GM18505 (cell line): ENCODE measurements around the gene SF3A1.

ENCODE experiments used
- ATAC-seq: cut with Tn5 transposase; IDR thresholded peaks from one replicate; pipeline ENCODE4 v1.9.1; 2021; ENCODE audit not compliant: unreplicated experiment
- POLR2A ChIP-seq: IDR thresholded peaks from 4 replicates; pipeline ENCODE4 v1.6.1; 2011; ENCODE audit warnings: borderline replicate concordance; ENCODE audit not compliant: insufficient read depth, insufficient read length; ENCODE audit errors: extremely low read depth

SF3A1 gene

DNA sequence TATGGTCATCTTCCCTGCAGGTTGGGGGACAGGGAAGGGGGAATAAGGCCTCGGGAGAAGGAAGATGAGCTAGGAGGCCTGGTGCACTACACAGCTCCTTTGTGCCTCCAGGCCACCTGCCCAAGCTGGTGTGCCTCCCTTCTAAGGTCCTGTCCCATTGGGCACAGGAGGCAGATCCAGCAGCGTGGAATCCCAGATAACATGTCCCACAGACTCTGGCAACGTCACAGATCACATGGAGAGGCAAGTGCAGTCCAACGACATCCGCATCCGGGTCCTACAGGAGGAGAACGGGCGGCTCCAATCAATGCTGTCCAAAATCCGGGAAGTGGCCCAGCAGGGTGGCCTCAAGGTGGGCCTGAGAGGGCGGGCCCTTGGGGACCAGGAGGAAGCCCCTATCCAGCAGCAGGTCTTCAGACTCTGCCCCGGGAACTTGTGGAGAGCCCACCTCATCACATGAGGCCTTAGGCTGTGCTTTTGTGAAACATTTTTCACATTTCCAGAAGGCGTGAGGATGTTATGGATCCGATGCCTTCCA lies 18.7 kb upstream of the SF3A1 start:
- TF ChIP-seq POLR2A, result no peak
- ATAC-seq, result no peak

DNA sequence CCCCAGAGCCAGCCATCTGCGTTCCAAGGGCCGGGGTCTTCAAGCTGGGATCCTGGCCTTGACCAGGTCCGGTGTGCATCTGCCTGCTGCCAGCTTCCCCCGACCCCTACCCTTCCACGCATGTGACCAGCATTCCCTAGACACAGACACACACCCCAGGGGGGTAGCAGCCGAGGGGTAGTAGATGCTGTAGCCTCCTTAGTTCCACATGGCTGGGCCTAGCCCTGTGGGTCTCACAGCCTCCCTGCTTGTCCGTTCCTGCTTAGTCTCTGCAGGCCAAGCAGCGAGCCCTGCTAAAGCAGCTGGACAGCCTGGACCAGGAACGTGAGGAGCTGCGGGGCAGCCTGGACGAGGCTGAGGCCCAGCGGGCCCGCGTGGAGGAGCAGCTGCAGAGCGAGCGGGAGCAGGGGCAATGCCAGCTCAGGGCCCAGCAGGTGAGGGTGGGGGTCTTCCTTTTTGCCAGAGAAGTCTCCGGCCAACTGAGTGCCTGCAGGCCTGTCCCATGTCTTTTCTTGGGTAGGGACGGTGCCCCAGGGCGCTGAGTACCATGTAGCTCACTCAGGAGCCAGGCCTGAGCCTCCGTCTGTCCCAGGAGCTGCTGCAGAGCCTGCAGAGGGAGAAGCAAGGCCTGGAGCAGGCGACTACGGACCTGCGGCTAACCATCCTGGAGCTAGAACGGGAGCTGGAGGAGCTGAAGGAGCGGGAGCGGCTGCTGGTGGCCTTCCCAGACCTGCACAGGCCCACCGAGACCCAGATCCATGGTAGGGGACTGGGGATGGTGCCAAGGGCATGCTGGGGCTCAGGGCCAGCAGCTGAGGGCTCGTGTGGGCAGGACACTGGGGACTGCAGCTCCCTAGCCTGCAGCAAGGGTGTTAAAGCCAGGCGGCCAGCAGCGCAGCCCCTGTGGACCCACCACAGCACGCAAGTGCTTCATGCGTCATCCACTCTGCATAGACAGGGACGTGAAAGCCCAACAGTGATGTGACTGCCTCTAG lies 16.9 kb upstream of the SF3A1 start:
- TF ChIP-seq POLR2A, result no peak
- no peak for ATAC-seq

DNA sequence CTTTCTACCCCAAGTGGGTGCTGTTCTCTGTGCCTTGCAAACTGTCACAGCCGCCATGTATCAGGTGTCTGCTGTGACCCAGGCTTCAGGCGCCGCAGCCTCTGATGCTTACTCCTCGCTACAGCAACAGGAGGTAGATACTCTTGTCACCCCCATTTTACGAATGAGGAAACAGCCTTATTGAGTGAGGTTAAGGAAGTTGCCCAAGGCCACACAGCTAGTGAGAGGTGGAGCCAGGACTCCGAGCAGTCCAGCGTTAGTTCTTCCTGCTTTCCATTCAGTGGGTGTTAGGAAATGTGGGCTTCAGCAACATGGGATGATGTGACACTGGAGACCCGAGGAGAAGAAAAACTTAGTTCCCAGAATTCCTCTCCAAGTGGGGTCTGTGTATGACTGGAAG lies 16.2 kb upstream of the SF3A1 start:
- ATAC-seq, result no peak
- TF ChIP-seq POLR2A, result no peak

DNA sequence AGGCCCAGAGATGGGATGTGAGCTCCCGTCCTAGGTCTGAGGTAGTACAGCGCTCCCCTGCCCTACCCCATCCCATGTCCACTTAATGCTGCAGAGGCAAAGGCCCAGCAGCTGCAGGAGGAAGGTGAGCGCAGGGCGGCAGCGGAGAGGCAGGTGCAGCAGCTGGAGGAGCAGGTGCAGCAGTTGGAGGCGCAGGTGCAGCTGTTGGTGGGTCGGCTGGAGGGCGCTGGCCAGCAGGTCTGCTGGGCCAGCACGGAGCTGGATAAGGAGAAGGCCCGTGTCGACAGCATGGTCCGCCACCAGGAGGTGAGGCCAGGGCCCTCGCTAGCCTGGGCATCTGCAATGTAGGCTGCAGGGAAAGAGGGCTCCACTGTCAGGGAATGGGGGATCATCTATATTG lies 15.3 kb upstream of the SF3A1 start:
- ATAC-seq, result no peak
- no peak for TF ChIP-seq POLR2A

DNA sequence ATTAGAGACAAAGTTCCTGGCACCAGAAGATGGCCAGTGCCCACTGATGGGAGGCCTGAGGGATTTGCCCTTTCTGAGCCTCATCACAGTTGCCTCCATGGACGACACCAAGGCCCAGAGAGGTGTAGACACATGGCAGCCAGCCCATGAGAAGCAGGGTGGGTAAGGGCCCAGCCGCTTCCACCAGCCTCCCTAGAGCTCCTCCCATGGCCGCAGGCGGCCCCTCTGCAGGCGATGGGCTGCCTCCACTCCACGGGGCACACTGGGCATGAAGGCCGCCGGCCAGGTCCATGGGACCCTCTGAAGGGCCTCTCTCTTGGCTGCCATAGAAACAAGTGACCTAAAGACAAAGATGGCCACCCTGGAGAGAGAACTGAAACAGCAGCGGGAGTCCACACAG lies 14.6 kb upstream of the SF3A1 start:
- no peak for ATAC-seq
- TF ChIP-seq POLR2A, result no peak

DNA sequence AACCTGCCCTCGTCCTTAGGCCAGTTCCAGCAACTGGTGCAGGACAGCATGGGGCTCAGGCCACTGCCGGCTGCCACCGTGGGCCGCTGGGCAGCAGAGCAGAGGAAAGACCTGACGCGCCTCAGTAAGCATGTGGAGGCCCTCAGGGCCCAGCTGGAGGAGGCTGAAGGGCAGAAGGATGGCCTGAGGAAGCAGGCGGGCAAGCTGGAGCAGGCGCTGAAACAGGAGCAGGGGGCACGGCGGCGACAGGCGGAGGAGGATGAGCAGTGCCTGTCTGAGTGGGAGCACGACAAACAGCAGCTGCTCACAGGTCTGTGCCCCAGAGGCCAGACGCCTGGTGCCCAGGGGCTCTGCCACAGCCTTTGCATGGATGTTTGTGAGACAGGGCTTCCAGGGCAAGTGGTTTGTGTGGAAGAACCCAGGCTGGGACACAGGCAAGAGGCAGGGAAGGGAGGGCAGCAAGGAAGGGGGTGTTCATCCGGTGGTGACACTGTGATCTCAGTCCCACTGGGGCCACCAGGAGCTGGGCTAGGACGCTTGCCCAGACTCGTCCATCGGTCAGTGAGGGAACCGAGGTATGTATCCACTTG lies 14.0 kb upstream of the SF3A1 start:
- TF ChIP-seq POLR2A, result no peak

DNA sequence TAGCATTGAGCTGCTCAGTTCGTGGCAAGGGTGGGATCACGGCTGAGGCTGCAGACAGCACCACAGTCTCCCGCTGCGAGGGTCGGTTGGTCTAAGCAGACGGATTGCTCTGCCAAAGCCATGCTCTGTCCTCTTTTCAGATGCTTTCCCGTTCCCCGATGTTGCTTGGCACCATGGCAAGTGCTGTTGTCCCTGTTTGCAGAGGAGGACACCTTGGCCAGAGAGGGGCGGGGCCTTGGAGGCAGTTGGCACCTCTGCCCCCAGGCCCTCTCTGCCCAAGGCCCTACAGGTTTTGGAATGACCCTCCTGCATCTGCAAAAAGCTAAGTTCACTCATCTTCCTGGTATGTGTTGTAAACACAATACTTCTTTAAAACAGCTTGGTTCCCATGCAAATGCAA lies 11.7 kb upstream of the SF3A1 start:
- no peak for TF ChIP-seq POLR2A
- no peak for ATAC-seq

More for the DNA sequence above, 14.0 kb upstream of the SF3A1 start:
- ATAC-seq, result no peak

DNA sequence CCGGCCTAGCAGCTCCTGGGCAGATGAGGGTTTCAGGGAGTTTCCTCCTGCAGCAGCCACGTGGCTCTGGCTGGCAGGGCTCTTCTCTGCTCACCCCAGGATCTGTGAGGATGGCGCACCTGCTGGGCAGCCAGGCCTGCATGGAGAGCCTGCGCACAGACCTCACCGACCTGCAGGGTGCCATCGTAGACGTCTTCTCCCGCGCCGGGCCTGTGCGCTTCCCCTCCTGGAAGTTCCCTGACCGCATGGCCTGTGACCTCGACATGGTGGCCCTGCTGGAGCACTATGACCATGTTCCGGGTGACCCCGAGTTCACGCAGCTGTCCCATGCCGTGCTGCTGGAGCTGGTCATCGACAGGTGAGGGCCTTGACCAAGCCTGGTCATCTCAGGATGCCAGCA lies 9.2 kb upstream of the SF3A1 start:
- ATAC-seq, result no peak
- TF ChIP-seq POLR2A, result no peak

DNA sequence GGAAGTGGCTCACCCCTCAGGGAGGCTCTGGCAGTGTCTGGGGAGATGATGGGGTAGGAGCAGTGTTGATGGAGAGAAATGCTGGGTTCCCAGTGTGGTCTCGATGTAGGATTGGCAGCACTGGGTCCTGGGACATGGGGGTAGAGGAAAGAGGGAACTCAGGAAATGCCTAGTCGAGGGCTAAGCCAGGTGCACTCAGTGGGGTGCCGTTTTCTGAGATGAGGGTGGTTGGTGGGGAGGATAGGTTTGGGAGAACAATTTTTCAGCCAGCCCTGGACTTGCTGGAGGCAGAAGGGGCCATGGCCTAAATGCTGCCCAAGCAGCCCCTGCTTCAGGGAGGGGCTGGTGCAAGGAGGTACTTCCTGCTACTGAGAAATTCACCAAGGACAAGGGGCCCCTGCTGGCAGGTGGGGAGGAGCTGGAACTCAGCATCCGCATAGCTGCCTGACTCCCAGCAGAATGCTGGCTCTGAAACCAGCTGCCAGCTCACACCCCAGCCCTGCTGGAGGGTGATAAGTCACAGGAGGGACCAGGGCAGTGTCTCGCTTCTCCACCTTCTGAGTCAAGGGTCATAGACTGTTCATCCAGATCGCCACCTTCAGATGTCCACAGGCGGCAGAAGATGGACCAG lies 6.1 kb upstream of the SF3A1 start:
- no peak for TF ChIP-seq POLR2A
- ATAC-seq, result no peak

DNA sequence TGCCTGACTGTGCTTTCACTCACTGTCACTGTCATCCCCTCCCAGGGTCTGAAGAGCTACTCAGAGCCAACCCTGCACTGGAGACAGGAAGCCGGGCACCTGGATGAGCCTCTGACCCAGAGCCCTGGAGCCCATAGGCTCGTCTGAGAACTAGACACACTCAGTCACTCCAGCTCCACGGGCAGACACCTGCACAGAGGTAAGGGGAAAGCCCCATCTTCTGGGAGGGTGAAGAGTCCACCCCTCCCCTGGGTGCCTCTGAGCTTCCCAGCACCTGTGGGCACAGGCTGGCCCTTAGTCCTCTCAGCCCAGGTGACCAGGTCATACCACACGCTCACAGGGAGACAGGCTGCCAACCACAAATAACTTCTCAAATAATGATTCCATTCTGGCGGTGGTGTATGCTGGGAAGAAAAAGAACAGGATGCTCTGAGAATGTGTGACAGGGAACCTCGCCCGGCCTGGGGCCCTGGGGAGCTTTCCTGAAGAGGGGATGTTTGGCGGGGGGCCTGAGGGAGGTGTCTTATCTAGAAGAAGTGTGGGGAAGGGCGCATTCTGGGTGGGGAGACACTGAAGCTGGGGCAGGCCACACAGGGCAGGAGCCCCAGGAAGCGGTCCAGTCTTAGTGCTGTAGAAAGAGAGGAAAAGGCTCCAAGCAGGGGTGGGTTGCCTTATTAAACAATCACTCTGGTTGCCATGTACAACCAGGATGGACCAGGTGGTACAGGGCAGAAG lies 5.4 kb upstream of the SF3A1 start:
- ATAC-seq, result no peak
- TF ChIP-seq POLR2A, result no peak

DNA sequence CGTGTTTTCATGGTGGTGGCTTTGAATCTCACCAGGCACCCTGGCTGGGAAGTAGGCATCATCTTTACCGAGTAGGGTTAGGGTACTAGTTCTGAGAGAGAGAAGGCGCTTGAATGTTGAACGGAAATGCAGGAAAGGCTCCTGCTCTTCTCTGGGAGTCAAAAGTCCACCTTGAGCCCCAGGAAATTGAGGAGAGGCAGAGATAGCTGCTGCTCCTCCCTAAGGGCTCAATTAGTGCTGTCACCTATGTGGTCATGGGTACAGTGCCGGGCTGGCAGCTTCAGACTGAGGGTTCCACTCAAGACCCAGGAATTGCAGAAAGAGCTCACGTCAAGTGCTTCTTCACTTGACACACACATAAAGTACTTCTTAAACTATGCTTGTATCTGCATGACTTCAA lies 1.8 kb upstream of the SF3A1 start:
- ATAC-seq, result no peak
- no peak for TF ChIP-seq POLR2A

DNA sequence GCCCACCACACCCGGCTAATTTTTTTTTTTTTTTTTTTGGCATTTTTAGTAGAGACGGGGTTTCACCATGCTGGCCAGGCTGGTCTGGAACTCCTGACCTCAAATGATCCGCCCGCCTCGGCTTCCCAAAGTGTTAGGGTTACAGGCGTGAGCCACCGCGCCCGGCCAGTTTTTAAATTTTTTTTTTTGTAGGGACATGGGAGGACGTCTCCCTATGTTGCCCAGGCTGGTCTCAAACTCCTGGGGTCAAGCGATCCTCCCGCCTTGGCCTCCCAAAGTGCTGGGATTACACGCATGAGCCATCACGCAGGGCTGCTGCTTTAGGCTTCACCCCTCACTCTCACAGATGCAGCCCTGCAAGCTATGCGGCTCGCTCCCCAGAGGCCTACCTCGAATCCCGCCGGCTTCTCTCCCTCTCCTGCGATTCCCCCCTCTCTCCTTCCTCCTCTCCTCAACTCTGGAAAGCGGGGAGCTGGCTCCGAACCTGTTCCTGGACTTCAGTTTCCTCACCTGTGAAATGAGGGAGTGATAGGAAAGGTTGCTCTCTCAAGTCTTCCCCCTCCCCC lies 1.0 kb upstream of the SF3A1 start:
- ATAC-seq, result no peak
- TF ChIP-seq POLR2A, result no peak

DNA sequence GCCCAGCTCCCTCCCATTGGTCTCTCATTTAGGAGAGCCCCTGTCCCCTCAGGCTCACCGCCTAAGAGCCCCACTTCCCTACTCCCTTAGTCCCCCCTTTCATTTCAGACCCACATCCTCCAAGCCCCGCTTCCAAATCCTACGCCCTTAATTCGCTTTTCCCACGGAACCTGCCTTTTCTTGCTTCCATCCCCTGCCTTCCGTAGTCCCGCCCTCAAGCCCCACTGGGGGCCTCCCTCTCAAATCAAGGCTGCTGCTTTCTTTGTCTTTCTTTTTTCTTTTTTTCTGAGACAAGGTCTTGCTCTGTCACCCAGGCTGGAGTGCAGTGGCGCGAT lies 509 bp upstream of the SF3A1 start:
- TF ChIP-seq POLR2A, result no peak
- ATAC-seq, result no peak
